Nasal cavity respiratory epithelium epithelial cell of viscerocranial mucosa (primary cell): ENCODE data around the gene DRC3. TPM values are rescaled to one million over a fixed set of nuclear protein-coding genes. Genes with fewer than 3 reads are reported as not detected.

Source experiments
- total RNA-seq: library from RNA; depleted of rRNA; stranded (reverse); fragments of >200 nt; gene quantifications from 2 replicates; pipeline ENCODE4 v1.2.3, GENCODE V29; 2014

DRC3 gene
- total RNA-seq, result under 0.01 and 0.14 TPM in 2 replicates

DNA sequence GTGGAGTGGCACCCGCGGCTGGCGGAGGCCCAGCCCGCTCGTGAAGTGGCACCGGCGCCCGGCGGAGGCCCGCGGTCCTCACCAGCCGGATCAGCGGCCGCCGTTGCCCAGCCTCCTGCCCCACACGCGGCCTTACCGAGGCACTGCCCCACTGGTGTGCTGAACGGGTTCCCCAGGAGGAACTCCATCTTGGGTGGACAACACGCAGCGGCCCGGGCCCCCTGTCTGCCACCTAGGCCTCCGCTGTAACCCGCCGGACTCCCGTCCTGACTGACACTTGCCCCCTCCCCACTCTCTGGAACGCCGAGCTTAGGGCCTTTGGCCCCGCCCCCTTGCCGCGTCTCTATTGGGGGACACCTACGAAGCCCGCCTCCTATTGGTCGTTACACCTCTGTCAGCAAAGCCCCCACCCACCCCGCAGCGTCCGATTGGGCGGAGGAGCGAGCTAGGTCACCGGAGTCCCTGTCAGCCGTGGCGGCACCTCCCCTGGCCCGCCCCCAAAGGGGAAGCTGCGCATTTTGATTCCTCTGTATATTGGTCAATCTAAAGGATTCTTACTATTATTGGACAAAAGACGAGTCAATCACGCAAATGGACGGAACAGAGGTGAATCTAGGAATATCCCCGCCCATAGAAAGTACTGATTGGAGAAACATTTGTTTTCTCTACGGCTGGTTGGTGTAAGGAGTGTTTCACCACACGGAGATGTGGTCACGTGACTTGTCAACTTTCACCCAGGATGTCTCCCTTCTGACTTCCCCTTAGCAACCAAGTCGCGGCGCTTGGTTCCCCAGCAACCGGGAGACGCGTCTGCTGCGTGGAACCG is at the start of gene DRC3, which contains the start of gene TOM1L2:
TSS of gene DRC3 (plus strand) at position 737 of the 826 bp plus-strand sequence. CDS start 4,737 bp downstream, outside the sequence.
TSS of gene TOM1L2 (minus strand) at position 275 of the 826 bp plus-strand sequence. CDS start at position 188, 87 bp downstream.

DNA sequence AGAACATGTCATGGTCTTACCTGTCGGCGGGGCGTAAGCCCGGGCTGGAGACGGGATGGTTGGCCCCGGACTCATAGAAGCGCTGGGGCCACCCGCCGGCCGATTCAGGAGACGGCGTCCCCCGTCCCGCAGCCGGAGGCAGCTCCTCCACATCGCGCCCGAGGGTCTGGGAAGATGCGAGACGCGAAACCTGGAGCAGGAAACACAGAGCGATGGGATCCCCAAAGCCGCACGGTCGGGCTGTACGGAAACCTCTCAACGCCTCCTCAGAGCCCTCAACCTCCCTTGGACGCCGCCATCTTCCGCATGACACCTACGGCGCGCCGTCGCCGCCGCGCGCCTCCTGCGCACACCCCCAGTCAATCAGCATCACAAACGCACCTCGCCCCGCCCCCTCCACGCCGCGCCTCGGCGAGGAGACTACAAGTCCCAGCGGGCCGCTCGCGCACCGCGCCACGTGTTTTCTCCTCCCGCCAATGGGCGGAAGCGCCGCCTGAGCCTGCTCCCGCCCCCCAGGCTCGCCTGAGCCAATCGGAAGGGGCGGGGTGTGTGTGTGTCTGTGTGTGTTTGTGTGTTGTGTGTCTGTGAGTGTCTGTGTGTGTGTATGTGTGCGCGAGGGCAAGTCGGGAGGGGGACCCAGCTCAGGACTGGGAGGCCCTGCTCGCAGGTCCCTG is 66.3 kb downstream of the DRC3 start, which contains the start of the genes ATPAF2 and GID4:
TSS of gene ATPAF2 (minus strand) at position 308 of the 674 bp plus-strand sequence. CDS start at position 153, 155 bp downstream.
TSS of gene GID4 (plus strand) at position 548 of the 674 bp plus-strand sequence. CDS start at position 605, 57 bp downstream.

Other genes with a start within 250 kb of the DRC3 start
- gene SREBF1, start 135.9 kb upstream of the DRC3 start, total RNA-seq, result 53.0 and 99.3 TPM in 2 replicates
- gene TOM1L2, start 462 bp upstream of the DRC3 start, total RNA-seq, result 13.3 and 37.2 TPM in 2 replicates
- gene ATPAF2, start 66.3 kb downstream of the DRC3 start, total RNA-seq, result 9.9 and 14.6 TPM in 2 replicates
- gene GID4, start 66.5 kb downstream of the DRC3 start, total RNA-seq, result 9.9 and 15.9 TPM in 2 replicates
- 21.2 and 30.5 TPM in 2 replicates for gene DRG2, start 115.1 kb downstream of the DRC3 start, total RNA-seq
- under 0.01 and 0.57 TPM in 2 replicates for gene MYO15A, start 135.9 kb downstream of the DRC3 start, total RNA-seq
- gene ALKBH5, start 211.0 kb downstream of the DRC3 start, total RNA-seq, result 123 and 127 TPM in 2 replicates